D341Med (cell line): ENCODE results near the gene PRSS57.
"Not testable (repeated sequence)": the region's sequence is repeated elsewhere in the genome, so short reads cannot be mapped to it uniquely, and the experiment has no call there.

ENCODE experiments used
- DNase-seq: peaks from one replicate; pipeline ENCODE4 v3.0.0; 2012; ENCODE audit warnings: low spot score

PRSS57 gene

GRCh38 chr19:723247-723646 is 28.0 kb upstream of the PRSS57 start:
- no peak for DNase-seq

- no peak for DNase-seq
Observed at GRCh38 chr19:722553-723101, 27.4 kb upstream of the PRSS57 start.

- no peak for DNase-seq
Observed at GRCh38 chr19:720345-721160, 25.3 kb upstream of the PRSS57 start.

- DNase-seq: no peak
Observed at GRCh38 chr19:719636-720344, 24.5 kb upstream of the PRSS57 start.

- DNase-seq: no peak
Observed at GRCh38 chr19:718991-719512, 23.8 kb upstream of the PRSS57 start.

- DNase-seq: no peak
Observed at GRCh38 chr19:718251-718951, 23.1 kb upstream of the PRSS57 start.

- DNase-seq: no peak
Observed at GRCh38 chr19:715347-715746, 20.1 kb upstream of the PRSS57 start.

GRCh38 chr19:711254-711653 is 16.0 kb upstream of the PRSS57 start:
- DNase-seq: no peak

GRCh38 chr19:710767-711166 is 15.5 kb upstream of the PRSS57 start:
- DNase-seq: no peak

- DNase-seq: no peak
Observed at GRCh38 chr19:709965-710571, 14.8 kb upstream of the PRSS57 start.

GRCh38 chr19:709196-709964 is 14.1 kb upstream of the PRSS57 start:
- DNase-seq: peak; percentile 72

- DNase-seq: peak; percentile 92
Observed at GRCh38 chr19:708154-709143, 13.2 kb upstream of the PRSS57 start, which contains the start of gene PALM. TSS of gene PALM (plus strand) at chr19:708935. CDS start at chr19:709147, 212 bp downstream.

- no peak for DNase-seq
Observed at GRCh38 chr19:704447-704741, 9.1 kb upstream of the PRSS57 start.

GRCh38 chr19:703651-704446 is 8.6 kb upstream of the PRSS57 start:
- peak; percentile 77 for DNase-seq

GRCh38 chr19:703329-703650 is 8.0 kb upstream of the PRSS57 start:
- no peak for DNase-seq

GRCh38 chr19:702847-703246 is 7.6 kb upstream of the PRSS57 start:
- DNase-seq: not testable (repeated sequence)

- not testable (repeated sequence) for DNase-seq
Observed at GRCh38 chr19:699885-700284, 4.6 kb upstream of the PRSS57 start.

- not testable (repeated sequence) for DNase-seq
Observed at GRCh38 chr19:698529-698928, 3.3 kb upstream of the PRSS57 start.
